Breast epithelium (tissue), 4 donors: Measurements from ENCODE around the gene RIF1. TPM values are rescaled to one million over a fixed set of nuclear protein-coding genes. Genes with fewer than 3 reads are reported as not detected.

Source experiments
- DNase-seq, 2 donors: peaks; one replicate each; pipeline ENCODE4 v3.0.0-alpha.2; 2019; ENCODE audit warnings: low spot score in 2 of 2
- H3K27ac ChIP-seq, 2 donors: fragments of 200-600 bp; sonication (generic) in 1 of 2; one replicate each; pipeline ENCODE4 v1.5.1; 2016 to 2019; ENCODE audit warnings: mild to moderate bottlenecking in 1 of 2
- H3K27me3 ChIP-seq, 2 donors: fragments of 200-600 bp; sonication (generic) in 1 of 2; one replicate each; pipeline versions ENCODE4 v1.5.1 to v1.6.0; 2017 to 2019; ENCODE audit warnings: control low read depth in 1 of 2, mild to moderate bottlenecking in 1 of 2
- H3K36me3 ChIP-seq: fragments of 200-600 bp; one replicate; pipeline ENCODE4 v1.5.1; 2019
- H3K4me1 ChIP-seq, 2 donors: fragments of 200-600 bp; sonication (generic); one replicate each; pipeline ENCODE4 v1.5.1; 2016 to 2019; ENCODE audit warnings: control low read depth in 1 of 2
- H3K4me3 ChIP-seq, 3 donors: fragments of 200-600 bp; sonication (generic); 1 replicate in 2 of 3; 2 replicates in 1 of 3; pipeline ENCODE4 v1.5.1; 2016 to 2019; ENCODE audit warnings: mild to moderate bottlenecking in 3 of 3, moderate library complexity in 2 of 3
- H3K9me3 ChIP-seq, 2 donors: fragments of 200-600 bp; sonication (generic) in 1 of 2; one replicate each; pipeline ENCODE4 v1.5.1; 2016 to 2019; ENCODE audit warnings: control low read depth in 1 of 2
- POLR2A ChIP-seq: fragments of 450-650 bp; IDR thresholded peaks from one replicate; pipeline ENCODE4 v1.6.1; 2016; ENCODE audit warnings: antibody characterized with exemption, mild to moderate bottlenecking, moderate library complexity
- POLR2AphosphoS5 ChIP-seq, 3 donors: sonication (generic); formaldehyde crosslinking; IDR thresholded peaks; one replicate each; pipeline ENCODE4 v1.6.1; 2017; ENCODE audit warnings: antibody characterized with exemption in 3 of 3
- intact Hi-C: fragments of 100-400 bp; cut with DNase I; formaldehyde crosslinking; loops from one replicate; pipeline ENCODE4 v1.15.1; 2023; ENCODE audit warnings: low total_unique reads
- total RNA-seq, 3 donors: library from RNA; depleted of rRNA; stranded (reverse); fragments of >200 nt; gene quantifications; one replicate each; pipeline ENCODE4 v1.1.0, GENCODE V29; 2016
- TF ChIP-seq, protein P1 (sequence below), 3 donors: fragments of 450-650 bp; IDR thresholded peaks; one replicate each; pipeline ENCODE4 v1.5.1; 2016 to 2017; ENCODE audit warnings: antibody characterized with exemption in 3 of 3, mild to moderate bottlenecking in 3 of 3, moderate library complexity in 3 of 3

The RIF1 gene
- total RNA-seq, 3 donors from 2014 or later = 35.5 to 78.2 (median 50.5) TPM

DNA sequence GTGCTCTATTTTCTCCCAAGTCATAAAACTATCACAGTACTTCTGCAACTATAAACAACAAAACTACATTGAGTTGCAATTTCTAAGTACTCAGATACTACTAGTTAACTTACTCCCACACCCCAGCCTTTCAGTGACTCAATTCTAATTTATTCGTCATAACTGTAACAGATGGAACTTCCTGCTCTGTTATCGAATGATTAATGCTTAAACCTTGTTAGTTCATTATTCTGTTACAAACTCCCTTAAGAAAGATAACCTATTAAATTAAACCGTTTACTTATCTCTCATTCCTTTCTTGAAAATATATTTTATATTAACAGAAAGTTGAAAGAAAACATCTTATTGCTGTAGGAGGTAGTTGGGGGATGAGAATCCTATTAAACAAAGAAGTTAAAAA is 35.3 kb upstream of the RIF1 start:
- DNase-seq = no peak
- no peaks in the 10 kb centered on the region for H3K9me3 ChIP-seq
- TF ChIP-seq, protein P1, sequence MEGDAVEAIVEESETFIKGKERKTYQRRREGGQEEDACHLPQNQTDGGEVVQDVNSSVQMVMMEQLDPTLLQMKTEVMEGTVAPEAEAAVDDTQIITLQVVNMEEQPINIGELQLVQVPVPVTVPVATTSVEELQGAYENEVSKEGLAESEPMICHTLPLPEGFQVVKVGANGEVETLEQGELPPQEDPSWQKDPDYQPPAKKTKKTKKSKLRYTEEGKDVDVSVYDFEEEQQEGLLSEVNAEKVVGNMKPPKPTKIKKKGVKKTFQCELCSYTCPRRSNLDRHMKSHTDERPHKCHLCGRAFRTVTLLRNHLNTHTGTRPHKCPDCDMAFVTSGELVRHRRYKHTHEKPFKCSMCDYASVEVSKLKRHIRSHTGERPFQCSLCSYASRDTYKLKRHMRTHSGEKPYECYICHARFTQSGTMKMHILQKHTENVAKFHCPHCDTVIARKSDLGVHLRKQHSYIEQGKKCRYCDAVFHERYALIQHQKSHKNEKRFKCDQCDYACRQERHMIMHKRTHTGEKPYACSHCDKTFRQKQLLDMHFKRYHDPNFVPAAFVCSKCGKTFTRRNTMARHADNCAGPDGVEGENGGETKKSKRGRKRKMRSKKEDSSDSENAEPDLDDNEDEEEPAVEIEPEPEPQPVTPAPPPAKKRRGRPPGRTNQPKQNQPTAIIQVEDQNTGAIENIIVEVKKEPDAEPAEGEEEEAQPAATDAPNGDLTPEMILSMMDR (IDR thresholded peaks at IDR 0.05) = no peak
- H3K4me1 ChIP-seq = no peaks in the 10 kb centered on the region
- intact Hi-C loops = no loop called here
- H3K27ac ChIP-seq = no peak overlapping the region
- H3K36me3 ChIP-seq = no peaks in the 10 kb centered on the region
- no peak overlapping the region for H3K4me3 ChIP-seq
- no peaks in the 10 kb centered on the region for H3K27me3 ChIP-seq

DNA sequence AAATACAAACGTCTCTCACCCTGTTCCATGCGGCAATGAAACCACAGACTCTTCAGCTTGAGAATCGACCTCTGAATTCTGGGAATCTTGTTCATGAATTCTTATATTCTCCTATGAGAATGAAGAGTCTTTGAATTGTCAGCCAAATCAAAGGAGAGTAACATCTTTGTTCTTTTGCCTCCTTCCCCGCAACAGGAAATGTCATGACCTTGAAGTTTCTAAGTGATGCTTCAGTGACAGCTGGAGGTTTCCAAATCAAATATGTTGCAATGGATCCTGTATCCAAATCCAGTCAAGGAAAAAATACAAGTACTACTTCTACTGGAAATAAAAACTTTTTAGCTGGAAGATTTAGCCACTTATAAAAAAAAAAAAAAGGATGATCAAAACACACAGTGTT is 30.5 kb upstream of the RIF1 start:
- no peak overlapping the region for H3K4me3 ChIP-seq

DNA sequence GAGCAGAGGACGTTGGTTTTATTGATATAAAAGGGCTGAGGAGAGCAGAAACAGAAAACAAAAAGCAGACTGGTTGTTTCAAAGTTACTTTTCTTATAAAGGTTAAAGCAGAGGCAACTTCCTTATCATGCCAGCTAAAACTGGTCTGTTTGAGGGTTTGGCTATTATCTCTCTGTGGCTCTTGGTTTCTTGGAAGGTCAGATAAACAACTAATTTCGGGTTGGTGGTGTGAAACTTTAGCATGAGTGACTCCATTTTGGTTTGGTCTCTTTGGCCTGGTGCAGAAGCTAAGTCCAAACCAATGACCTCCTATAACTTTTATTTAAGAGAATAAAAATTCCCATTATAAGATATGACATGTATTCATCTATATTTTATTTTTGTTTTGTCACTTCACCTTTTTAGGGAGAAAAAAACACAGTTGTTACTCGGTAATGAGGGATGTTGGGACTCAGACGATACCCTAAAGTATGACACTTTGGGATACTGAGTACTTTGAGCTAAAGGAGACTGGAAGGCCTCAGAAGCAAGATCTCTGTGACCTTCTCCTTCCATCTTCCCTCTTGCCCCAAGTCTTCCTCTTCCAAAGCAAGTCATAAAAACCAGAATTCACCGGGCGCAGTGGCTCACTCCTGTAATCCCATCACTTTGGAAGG is 29.0 kb upstream of the RIF1 start:
- Histone ChIP-seq H3K9me3 (no peaks in the 10 kb centered on the region), H3K4me3 (no peak overlapping the region), H3K4me1 (no peaks in the 10 kb centered on the region), H3K27ac (no peak overlapping the region), H3K36me3 (no peaks in the 10 kb centered on the region), H3K27me3 (no peaks in the 10 kb centered on the region)
- no peak for TF ChIP-seq POLR2AphosphoS5 (IDR thresholded peaks at IDR 0.05)
- TF ChIP-seq, protein P1 (IDR thresholded peaks at IDR 0.05) = no peak
- TF ChIP-seq POLR2A = no peak
- intact Hi-C loops = no loop called here
- no peak for DNase-seq

More for the DNA sequence above, 30.5 kb upstream of the RIF1 start:
- Histone ChIP-seq H3K27ac (no peak overlapping the region), H3K36me3 (no peaks in the 10 kb centered on the region), H3K4me1 (no peaks in the 10 kb centered on the region), H3K27me3 (no peaks in the 10 kb centered on the region), H3K9me3 (no peaks in the 10 kb centered on the region)
- TF ChIP-seq, protein P1 (IDR thresholded peaks at IDR 0.05) = no peak
- TF ChIP-seq POLR2AphosphoS5 (IDR thresholded peaks at IDR 0.05) (no peak), POLR2A (no peak)
- intact Hi-C loops = no loop called here
- no peak for DNase-seq

DNA sequence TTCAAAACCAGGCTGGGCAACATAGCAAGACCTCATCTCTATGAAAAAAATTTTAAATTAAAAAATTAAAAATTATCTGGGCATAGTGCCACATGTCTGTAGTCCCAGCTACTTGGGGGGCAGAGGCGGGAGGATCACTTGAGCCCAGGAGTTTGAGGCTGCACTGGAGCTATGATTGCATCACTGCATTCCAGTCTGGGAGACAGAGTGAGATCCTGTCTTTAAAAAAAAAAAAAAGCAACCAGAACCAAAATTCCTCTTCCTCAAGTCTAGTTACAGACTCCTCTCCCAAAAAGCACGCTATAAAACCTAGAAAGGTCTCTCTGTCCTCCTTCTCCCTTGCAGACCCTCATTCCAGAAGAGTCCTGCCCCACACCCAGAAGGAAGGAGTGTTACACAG is 28.4 kb upstream of the RIF1 start:
- Histone ChIP-seq H3K4me1 (no peaks in the 10 kb centered on the region), H3K27me3 (no peaks in the 10 kb centered on the region), H3K4me3 (no peak overlapping the region), H3K9me3 (no peaks in the 10 kb centered on the region), H3K36me3 (no peaks in the 10 kb centered on the region), H3K27ac (no peak overlapping the region)
- TF ChIP-seq POLR2A = no peak
- no peak for TF ChIP-seq POLR2AphosphoS5 (IDR thresholded peaks at IDR 0.05)
- TF ChIP-seq, protein P1 (IDR thresholded peaks at IDR 0.05) = no peak
- intact Hi-C loops = no loop called here
- no peak for DNase-seq

DNA sequence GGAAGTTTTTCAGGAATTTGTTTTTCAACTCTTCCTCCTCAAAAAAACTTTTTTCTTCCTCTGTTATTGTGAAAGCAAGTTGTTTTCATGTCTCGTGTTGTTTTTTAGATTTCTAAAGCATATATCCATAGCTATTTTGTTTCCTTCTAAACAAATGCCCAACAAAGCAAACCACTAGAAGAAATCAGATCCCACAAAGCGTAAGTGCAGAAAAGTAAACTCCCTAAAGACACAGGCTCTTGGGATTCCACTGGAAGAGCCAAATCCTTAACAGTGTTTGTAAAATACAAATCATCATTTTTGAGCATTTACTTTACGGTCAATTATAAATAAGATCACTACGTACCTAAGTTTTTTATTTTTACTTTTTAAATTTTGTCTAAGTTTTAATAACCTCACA is 21.7 kb upstream of the RIF1 start:
- no peak for DNase-seq
- Histone ChIP-seq H3K9me3 (no peaks in the 10 kb centered on the region), H3K4me3 (no peak overlapping the region), H3K36me3 (no peaks in the 10 kb centered on the region), H3K4me1 (no peaks in the 10 kb centered on the region), H3K27me3 (no peaks in the 10 kb centered on the region), H3K27ac (no peak overlapping the region)
- TF ChIP-seq, protein P1 (IDR thresholded peaks at IDR 0.05) = no peak
- no peak for TF ChIP-seq POLR2AphosphoS5 (IDR thresholded peaks at IDR 0.05)
- no peak for TF ChIP-seq POLR2A
- intact Hi-C loops = no loop called here
